GM21515 (cell line): Measurements from ENCODE around the gene ARL4C.
"Not testable (repeated sequence)": the region's sequence is repeated elsewhere in the genome, so short reads cannot be mapped to it uniquely, and the experiment has no call there.

Experiments used
- ATAC-seq: cut with Tn5 transposase; IDR thresholded peaks from one replicate; pipeline ENCODE4 v1.9.1; 2021; ENCODE audit not compliant: unreplicated experiment

The ARL4C gene

GRCh38 chr2:234478121-234478858, 18.6 kb downstream of the ARL4C start:
- no peak for ATAC-seq

- no peak for ATAC-seq
Measured at GRCh38 chr2:234476766-234477165, 20.1 kb downstream of the ARL4C start.

- no peak for ATAC-seq
Measured at GRCh38 chr2:234474654-234475053, 22.2 kb downstream of the ARL4C start.

GRCh38 chr2:234472155-234472554, 24.7 kb downstream of the ARL4C start:
- ATAC-seq: no peak

GRCh38 chr2:234469972-234470371, 26.9 kb downstream of the ARL4C start:
- ATAC-seq: no peak

GRCh38 chr2:234469251-234469845, 27.5 kb downstream of the ARL4C start:
- no peak for ATAC-seq

- no peak for ATAC-seq
Measured at GRCh38 chr2:234468503-234468902, 28.4 kb downstream of the ARL4C start.

GRCh38 chr2:234467289-234467688, 29.6 kb downstream of the ARL4C start:
- ATAC-seq: no peak

- ATAC-seq: no peak
Measured at GRCh38 chr2:234464291-234464645, 32.6 kb downstream of the ARL4C start.

GRCh38 chr2:234463626-234464290, 33.1 kb downstream of the ARL4C start:
- no peak for ATAC-seq

GRCh38 chr2:234462218-234462992, 34.5 kb downstream of the ARL4C start:
- no peak for ATAC-seq

GRCh38 chr2:234459401-234460009, 37.4 kb downstream of the ARL4C start:
- no peak for ATAC-seq

- ATAC-seq: no peak
Measured at GRCh38 chr2:234458466-234458865, 38.4 kb downstream of the ARL4C start.

- ATAC-seq: no peak
Measured at GRCh38 chr2:234457421-234457820, 39.5 kb downstream of the ARL4C start.

- not testable (repeated sequence) for ATAC-seq
Measured at GRCh38 chr2:234455246-234455645, 41.6 kb downstream of the ARL4C start.

GRCh38 chr2:234454433-234454832, 42.4 kb downstream of the ARL4C start:
- no peak for ATAC-seq

- no peak for ATAC-seq
Measured at GRCh38 chr2:234453216-234453615, 43.7 kb downstream of the ARL4C start.

GRCh38 chr2:234451852-234452625, 44.8 kb downstream of the ARL4C start:
- ATAC-seq: no peak

GRCh38 chr2:234451242-234451641, 45.6 kb downstream of the ARL4C start:
- ATAC-seq: no peak

- ATAC-seq: no peak
Measured at GRCh38 chr2:234450431-234451124, 46.3 kb downstream of the ARL4C start.
